ENCODE data around the gene MBNL1.

The MBNL1 gene

DNA sequence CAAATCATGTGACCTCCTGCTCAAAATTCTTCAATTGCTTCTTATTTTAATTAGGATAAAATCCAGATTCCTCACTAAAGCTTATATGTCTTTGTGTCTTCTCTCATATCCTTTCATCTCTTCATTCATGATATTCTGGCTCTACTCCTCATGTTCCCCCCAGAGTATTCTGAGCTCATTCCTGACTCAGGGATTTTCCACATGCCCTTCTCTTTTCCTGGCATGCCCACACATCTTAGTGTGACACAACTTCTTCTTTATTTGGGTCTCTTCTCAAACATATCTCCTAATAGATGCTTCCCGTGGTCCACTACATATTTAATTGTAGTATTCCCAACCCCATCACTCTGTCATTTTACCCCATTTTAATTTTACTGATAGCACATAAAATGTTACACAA, 15.2 kb upstream of the MBNL1 start:
- no peak for DNase-seq

DNA sequence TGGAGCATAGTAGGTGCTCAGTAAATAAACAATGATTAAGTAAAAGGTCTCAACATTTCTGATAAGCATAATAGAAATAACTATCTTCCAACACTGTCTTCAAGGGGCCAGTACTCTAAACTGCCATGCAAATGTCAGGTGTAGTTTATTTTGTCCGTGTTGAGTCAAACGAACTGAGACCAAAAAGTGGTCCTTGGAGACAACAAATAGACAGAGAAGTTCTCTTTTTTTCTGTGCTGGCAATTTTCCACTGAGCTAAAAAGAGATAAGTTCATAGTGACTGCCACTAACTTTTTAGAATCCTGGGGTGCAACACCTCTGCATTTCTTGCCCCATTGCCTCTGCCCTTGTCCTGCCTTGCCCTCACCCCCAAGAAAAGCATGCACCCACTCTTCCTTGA, 14.7 kb upstream of the MBNL1 start:
- no peak for DNase-seq

DNA sequence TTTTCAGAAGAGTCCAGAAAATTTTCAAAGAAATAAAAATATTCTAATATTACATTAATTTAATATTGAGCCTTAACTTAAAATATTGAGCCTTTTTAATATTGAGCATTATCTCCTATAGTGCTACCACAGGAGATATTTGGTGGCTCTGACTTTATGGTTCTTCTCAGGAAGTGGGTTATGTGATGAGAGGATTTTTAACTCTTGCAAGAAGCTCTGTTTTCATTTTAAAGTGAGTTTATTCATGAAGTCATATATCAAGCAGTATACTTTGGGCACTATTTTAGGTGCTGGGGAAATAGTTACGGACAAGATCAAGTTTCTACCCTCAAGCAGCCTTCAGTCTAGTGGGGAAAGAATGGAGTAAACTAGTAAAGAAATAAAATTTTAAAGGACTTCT, 13.4 kb upstream of the MBNL1 start:
- no peak for DNase-seq

DNA sequence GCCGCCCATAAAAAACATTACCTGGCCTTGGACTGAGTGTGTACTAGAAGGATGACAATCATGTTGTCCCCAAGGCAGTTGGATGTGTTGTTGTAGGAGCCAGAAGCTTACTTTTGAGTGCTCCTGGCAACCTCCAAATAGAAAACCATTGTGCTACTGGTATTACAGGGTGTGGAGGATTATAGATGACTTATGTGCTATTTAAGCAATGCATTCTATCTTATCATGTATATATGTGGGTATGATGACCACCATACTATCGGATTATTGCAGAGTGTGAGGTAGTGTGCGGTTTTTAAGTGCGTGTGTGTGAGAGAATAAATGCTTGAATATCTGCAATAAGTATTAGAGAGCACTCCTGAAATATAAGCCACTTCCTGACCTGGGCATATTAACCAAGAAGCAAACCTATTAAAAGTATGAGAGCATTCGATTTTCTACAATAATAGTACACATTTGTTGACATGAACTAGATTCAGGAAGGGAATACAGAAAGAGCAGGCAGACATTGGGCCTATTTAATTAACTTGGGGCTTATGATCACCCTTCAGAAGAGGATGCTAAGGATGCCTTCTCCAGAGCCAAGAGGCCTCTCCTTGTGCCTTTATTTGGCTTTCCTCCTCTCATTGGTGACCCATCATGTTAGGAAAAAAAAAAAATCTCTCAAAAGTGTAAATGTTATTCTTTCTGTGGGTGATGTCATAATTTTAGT, 11.7 kb upstream of the MBNL1 start:
- no peak for DNase-seq

DNA sequence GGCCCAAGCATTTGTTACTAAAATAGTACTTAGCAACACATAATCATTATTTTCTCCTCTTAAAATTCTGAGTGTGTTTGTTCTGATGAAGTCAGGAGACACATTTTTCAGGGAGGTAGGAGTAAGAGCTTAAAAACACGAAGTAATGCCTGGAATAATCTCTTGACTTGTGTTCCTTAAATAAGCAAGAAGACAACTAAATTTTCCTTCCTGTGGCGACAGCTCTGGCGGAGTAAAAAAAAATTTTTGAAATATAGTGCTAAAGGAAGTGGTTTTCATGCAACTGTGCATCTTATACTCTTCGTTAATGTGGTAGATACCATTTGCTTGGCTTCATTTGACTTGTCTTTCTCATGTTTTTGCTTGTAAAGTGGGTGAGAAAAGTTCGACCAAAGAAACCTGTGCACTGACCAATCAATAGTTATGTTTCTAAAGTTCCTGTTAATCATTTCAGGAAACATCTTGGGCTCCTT, 11.1 kb upstream of the MBNL1 start:
- no peak for DNase-seq

DNA sequence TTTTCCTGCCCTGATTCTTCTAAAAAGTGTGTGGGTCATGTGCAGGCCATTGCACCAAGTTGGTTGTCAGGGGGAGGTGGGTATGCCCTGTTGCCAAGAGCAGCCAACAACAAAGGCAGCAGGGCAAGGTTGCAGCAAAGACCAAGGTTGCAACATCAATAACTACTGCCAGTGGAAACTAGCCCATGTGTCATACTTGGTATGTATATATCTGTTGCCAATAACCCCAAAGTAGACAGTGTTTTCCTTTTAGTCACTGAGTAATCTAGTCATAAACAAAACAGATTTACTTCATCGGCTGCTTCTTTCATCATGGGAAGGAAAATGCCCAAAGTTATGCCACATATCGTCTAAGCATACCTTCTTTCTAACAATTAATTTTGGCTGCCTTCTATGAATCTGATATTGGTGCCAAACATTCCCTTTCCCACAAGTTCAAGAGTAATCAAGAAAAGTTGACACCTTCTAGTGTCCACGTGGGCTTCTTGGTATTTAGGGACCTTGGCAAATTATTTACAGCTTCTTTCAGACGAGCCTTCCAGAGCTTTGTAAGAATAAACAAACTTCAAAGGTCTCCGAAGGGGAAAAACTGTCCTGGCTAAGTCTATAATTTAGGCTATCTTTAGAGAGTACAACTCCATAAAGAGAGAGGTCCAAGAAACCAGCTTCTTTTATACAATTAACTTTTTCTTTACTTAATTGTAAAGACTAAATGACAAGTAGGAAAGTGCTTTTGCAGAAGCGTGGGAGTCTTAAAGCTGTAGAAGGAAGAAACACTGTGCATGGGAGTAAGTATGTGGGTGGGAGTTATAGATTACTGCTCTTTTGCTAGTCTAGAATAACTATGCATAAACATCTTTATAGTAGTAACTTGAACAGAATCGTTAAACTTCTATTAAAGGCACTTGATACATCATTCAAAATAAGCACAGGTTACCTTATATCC, 10.0 kb upstream of the MBNL1 start:
- no peak for DNase-seq

DNA sequence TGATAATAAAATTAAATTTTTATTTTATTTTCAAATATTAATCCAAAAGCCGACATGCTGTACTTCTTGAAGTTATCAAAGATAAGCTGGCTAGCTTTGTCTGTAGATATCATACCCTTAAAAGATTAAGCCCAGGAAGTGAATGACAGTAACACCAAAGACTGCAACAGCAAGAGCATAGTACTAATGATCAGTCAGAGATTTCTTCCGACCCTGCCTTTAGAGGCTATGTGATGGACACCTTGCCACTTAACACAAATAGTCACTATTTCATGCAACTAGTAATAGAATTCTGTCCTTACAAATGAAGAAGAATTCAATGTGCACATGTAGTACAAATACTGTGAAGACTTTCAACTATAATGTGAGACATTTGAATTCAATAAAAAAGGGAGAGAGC, 9.3 kb upstream of the MBNL1 start:
- DNase-seq: no peak

DNA sequence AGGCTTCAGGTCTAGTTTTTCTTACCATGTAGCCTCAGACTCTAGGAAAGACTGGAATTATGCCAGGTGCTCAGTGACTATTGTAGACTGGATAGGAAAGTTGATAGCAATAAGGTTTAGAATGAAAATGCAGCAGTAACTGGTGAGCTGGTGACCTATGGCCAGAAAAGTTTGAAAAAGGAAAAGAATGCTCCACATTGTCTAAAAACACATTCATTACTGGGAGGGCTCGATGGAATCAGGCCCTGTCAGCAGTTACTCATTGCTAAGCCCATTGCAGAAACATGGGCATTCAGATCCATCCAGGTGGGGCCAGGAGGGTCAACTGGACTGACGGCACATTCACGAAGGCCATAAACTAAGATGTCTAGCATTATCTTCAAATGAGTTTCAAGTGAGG, 8.7 kb upstream of the MBNL1 start:
- no peak for DNase-seq

DNA sequence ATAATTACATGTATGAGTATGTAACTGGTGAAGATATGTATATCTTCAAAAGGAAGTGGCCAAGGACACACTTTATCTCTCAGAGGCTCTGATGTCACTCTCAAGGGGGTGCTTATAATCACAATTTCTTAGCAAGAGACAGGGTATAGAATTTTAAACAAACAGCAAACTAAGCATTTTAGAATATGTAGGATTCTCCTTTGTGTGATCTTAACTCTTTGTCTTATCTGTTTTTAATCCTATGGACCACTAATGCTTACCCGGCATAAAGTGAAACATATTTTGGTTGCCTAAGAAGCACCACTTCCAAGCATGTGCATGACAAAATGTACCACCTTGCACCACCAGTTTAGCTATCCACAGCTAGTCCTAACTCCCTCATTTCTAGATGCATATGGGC, 8.2 kb upstream of the MBNL1 start:
- DNase-seq: no peak

DNA sequence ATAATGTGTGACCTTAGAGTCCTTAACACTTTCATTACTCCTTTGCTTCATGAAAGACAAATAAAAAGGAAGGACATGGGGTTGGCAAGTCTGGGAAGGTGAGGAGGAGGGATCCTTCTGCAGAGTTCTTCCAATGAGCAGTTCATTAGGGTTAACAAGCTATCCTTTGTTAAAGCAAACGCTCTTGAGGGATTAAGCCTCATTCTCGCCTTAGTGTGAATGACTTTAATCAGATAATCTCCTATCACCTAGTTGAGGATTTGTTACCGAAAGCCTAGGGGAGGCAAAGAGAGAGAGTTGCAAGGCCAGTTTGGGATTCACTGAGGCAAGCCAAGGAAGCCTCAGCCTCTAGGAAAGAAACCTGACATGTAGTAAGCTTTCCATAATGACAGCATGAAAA, 7.4 kb upstream of the MBNL1 start:
- DNase-seq: peak; percentile 96

DNA sequence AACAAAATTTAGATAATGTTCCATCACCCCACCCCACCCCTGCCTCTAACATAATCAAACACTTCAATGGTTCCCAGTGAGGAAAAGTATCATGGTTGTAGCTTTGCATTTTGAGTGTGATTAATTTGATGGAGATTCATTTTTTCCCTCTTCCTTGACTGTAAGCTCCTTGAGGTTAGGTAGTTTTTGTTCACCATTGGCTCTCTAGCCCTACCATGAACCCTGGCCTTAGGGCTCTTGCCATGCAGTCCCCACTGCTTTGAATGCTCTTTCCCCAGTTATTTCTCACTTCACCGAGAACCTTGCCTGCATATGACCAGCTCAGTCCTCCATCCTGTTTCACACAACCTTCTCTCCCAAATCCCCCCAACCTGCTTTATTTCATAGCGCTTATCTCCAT, 5.0 kb upstream of the MBNL1 start:
- DNase-seq: no peak

DNA sequence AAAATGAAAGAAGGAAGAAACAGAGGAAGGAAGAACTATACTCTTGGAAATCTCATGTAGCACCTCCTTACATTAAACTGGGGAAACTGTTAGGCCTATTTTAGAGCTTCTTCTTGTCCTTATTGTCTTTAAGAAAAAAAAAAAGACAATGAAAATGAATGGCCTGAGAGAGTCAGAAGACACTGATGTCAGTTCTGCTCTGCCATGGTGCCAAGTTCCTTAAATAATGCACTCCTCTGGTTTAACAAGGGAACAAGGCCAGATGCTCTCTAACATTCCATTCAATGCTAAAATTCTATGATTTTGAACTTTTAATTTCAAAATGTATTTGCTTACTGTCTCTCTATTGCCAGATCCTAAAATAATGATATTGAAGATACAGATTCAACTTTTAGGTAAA, 4.4 kb upstream of the MBNL1 start:
- no peak for DNase-seq

DNA sequence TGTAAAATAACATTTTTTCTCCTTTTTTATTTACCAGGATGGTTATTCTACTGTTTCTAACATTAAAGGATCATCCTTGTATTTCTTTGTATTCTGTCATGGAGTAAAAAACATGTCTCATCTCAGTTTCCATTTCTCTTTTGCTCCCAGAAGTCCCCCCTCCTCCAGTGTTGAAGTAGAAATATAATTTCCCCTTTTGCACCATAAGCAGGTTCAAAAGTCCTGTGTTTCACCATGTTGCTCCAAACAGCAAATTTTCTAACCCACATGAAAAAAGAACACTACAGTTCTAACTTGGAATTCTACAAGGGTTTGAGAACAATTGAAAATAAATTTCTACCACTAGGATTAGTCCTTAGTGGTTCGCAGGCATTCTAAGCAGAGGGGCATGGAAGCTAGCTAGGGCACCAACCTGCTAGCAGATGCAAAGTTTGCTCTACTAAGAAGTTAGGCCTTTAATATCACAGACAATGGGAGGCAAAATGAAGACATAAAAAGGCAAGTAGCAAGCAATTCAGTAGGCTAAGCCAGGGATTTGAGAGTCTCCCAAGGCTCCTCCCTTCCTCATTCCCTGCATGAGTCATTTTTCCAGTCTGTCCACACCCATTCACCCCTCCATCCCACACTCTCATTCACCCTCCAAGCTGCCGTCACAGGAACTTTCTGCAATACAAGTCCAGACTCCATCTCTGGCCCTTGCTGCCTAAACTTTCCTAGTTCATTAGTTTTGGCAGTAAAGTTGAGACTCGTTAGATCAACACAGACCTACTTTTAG, 2.3 kb upstream of the MBNL1 start:
- DNase-seq: peak; percentile 40

DNA sequence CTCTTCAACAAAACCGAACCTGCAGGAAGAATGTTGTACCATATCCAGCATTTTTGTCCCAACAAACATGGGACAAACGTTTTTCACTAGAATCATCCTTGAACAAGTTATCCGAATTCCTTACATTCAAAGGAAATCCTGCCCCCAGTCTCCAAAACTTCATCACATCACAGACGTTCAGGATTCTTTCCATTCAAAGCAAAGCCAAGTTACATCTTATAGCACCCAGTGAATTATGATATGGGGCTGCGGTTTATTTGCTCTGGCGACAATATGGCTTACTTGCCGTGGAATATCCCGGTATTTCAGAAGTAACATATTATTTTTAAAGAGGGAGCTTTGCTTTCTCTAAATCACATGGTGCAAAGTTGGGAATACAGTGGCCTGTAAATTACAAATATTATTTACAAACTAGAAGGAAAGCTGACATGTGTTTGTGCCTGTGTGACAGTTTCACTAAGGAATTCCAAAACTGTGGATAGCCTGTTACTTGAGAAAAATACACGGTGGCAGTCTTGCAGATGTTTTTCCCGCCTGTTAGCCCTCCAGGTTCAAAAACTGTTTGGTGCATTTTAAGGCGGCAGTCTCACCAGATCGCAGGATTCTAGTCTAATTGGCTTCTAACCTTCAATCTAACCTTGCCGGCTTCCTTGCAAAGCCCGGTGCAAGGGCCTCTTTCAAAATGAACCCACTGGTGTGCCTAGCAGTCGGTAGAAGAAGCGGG, 736 bp upstream of the MBNL1 start:
- no peak for DNase-seq

DNA sequence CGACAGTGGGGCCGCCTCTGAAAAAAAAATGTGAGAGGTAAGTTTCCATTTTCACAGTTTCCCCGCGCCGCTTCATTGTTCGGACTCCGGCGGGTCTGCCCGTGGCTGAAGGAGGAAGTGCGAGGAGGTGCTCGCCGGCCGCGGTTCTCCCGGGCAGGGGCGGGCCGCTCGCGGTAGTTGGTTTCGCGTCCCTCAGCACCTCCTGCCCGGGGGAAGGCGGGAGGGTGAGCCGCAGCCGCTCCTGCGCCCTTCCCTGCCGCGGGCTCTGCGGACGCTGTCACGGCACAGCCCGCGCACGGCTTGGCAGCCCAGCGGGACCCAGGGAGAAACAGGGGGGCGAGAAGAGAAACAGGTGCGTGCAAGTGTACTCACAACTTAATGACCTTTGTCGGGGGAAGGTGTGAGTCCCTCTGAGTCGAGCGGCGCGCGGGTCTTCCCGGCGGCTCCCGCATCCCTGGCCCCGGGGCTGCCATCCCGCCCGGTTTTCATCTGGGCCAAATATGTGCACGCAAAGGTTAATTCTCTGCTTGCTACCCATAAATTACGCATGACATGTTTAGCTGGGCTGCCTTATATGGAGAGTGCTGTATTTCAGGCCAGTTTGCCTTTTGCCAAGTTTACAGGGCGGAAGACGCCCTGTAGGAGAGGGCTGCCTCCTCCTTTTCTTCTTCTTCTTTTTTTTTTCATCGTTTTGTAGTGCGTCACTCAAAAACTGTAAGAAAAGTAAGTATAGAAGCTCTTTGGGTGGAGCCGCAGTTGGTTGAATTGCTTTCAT, 514 bp downstream of the MBNL1 start:
- DNase-seq: peak; percentile 87

DNA sequence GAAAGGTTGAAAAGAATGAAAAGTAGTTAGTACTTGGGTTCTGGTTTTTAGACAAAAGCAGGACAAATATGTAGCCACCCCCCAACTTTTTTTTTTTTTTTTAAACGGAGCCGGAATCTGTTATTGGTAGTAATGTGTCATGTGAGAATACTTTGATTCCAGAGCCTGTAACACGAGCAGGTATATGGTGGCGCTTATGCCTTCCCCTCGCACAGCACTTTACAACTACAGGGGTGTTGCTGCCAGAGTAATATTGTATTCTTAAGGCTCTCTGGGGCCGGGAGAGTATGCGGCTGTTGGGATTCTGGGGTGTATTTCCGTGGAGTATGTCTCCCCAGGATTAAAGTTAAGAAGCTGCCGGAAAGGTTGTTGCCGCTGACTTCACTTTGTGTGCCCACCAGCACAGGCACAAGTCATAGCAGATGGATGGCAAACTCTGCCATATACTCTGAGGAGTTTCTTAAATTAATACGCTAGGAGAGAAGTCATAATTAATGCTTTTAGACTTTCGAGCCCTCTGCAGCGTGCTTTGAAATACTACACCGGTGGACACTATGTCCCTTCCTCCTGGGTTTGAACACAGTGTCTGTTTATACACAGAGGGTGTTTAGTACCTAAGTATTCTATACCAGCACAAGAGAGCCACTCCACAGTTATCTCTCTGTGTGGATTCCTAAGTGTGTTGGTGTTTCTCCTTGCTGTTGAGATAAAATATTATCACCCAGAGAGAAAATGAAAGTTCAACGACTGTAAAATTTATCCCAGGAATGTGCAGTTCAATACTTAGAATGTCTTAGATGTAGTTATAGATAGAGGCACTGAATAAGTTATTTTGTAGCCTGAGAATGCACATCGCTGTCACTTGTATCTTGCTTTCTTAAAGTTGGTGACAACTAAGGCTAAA, 1.4 kb downstream of the MBNL1 start:
- DNase-seq: peak; percentile 57

DNA sequence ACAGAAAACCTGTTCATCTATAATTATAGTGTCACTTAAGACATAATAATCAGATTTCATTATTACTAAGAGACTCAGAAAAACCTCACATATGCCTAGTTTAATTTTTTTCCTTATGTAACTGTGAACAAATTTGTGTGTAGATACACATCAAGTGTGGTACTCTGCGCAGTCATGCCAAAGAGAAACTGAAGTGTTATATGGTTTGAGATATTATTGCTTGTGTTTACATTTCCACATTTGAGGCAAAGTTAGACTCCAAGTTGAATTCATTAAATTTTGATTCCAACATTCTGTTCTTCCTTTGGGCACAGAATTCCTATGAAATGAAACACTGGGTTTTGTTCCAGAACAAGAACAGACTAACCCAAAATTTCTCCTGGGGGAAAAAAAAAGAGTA, 2.2 kb downstream of the MBNL1 start:
- no peak for DNase-seq

DNA sequence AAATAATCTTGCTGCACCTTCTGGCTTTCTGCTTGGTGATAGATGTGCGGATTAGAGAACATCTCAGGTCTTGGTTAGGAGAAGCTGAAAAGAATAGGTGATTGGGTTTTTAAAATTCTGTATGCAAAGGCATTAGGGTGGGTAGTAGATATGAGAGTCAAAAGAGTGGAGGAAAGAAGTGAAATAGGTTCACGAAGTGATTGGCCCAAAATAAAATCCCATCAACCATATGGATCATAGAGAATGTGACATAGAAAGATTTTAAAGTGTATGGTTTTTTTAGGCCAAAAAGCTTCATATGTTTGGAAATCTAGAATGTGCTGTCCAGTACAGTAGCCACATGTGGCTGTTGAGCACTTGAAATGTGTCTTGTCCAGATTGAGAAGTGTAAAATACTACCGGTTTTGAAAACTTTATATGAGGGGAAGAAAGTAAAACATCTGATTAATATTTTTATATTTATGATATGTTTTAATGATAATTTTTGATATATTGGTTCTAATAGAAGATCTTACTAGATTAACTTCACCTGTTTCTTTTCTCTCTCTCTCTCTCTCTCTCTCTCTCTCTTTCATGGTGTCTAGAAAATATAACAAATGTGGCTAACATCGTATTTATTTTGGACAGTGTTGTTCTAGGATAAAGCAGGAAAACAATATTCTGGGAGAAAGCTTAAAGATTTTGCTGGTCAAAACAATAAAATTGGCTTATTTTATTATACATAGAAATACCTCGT, 2.9 kb downstream of the MBNL1 start:
- DNase-seq: no peak

DNA sequence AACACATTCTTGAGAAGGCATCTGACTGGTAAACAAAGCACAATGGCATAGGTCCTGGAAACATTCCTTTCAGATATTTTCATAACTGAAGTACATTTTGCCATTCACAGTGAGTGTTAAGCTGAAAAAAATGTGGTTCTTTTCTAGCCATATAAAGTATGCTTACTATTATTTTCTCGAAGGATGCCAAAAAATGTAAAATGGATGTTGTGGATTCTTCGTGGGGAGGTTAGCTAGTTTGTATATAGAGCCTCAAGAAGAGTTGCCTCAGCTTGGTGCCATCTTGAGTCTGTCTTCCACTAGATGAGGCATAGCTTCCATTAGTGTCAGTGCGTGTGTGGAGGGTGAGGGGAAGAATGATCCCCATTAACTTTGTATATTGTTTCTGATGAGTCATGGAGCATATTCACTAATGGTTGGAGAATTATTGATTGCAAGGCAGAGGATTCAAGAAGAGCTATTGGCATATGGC, 4.1 kb downstream of the MBNL1 start:
- no peak for DNase-seq

DNA sequence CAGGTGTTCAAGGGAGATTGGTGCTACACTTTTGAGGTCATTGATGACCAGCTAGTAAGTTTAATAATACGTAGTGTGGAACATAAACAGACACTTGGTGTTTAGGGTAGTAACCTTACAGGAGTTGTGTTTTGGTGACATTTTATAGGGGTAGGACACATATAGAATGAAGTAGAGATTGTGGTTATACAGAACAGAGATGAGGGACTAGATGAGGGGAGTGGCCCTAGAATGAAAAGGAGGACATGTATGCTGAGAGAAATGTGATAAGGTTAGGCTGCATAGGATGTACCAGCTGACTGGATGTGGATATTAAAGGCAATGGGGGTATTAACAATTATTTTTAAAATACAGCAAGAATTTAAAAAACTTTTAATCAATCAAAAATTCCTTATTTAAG, 8.0 kb downstream of the MBNL1 start:
- no peak for DNase-seq

All from NCI-H82 (cell line).